ENCODE results near the gene CYS1. TPM values are rescaled to one million over a fixed set of nuclear protein-coding genes. Genes with fewer than 3 reads are reported as not detected.

CYS1 gene
- polyA plus RNA-seq, 1 donor from 2014 or later = not detected

DNA sequence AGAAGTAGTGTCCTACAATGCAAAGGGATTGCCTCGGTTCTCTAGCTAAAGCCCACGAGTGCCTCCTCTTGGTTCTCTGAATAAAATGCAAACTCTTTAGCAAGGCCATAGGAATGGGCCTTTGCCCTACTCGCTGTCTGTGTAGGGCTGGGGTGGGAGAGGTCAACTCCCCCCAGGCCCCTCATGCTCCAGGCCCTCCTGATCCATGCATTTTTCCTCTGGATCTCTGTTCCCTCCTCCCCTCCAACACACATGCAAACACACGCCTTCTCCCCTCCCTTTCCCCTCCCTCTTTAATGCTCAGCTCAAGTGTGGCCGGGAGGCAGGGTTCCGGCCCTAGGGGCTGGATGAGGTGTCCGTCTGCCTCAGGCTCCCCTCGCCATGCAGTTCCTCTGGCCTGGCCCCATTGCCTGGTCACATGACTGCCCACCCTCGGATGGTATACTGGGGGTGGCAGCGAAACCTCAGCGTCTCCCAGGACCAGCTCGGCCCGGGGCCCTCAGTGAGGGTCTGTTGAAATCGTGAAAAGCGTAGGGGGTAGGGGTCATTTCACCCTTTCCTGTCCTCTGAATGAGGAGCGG lies 51.7 kb downstream of the CYS1 start:
- Histone ChIP-seq H3K9me3 (ENCODE audit: low read length) (no peaks in the 10 kb centered on the region), H4K20me1 (ENCODE audit: insufficient read depth) (no peaks in the 10 kb centered on the region), H3K9ac (ENCODE audit: low read length) (no peak overlapping the region), H3K36me3 (ENCODE audit: insufficient read depth, low read length) (no peaks in the 10 kb centered on the region), H3K27me3 (ENCODE audit: insufficient read depth, low read depth, low read length) (no peaks in the 10 kb centered on the region), H3K4me2 (ENCODE audit: low read length) (no peak overlapping the region), H3K4me3 (ENCODE audit: low read length) (no peak overlapping the region), H2AFZ (ENCODE audit: low read depth, low read length) (no peak overlapping the region), H3K9me2 (ENCODE audit: insufficient read depth, low read length) (no peaks in the 10 kb centered on the region), H3K79me2 (replicated peaks; ENCODE audit: insufficient read depth, low read length) (no peaks in the 10 kb centered on the region), H3K27ac (ENCODE audit: low read length) (no peak overlapping the region), H3F3A (ENCODE audit: insufficient read depth, low read length, poor library complexity, severe bottlenecking) (no peaks in the 10 kb centered on the region)
- TF ChIP-seq, protein P1, sequence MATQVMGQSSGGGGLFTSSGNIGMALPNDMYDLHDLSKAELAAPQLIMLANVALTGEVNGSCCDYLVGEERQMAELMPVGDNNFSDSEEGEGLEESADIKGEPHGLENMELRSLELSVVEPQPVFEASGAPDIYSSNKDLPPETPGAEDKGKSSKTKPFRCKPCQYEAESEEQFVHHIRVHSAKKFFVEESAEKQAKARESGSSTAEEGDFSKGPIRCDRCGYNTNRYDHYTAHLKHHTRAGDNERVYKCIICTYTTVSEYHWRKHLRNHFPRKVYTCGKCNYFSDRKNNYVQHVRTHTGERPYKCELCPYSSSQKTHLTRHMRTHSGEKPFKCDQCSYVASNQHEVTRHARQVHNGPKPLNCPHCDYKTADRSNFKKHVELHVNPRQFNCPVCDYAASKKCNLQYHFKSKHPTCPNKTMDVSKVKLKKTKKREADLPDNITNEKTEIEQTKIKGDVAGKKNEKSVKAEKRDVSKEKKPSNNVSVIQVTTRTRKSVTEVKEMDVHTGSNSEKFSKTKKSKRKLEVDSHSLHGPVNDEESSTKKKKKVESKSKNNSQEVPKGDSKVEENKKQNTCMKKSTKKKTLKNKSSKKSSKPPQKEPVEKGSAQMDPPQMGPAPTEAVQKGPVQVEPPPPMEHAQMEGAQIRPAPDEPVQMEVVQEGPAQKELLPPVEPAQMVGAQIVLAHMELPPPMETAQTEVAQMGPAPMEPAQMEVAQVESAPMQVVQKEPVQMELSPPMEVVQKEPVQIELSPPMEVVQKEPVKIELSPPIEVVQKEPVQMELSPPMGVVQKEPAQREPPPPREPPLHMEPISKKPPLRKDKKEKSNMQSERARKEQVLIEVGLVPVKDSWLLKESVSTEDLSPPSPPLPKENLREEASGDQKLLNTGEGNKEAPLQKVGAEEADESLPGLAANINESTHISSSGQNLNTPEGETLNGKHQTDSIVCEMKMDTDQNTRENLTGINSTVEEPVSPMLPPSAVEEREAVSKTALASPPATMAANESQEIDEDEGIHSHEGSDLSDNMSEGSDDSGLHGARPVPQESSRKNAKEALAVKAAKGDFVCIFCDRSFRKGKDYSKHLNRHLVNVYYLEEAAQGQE (IDR thresholded peaks at IDR 0.05; ENCODE audit: borderline replicate concordance) = no peak
- TF ChIP-seq, protein P2, sequence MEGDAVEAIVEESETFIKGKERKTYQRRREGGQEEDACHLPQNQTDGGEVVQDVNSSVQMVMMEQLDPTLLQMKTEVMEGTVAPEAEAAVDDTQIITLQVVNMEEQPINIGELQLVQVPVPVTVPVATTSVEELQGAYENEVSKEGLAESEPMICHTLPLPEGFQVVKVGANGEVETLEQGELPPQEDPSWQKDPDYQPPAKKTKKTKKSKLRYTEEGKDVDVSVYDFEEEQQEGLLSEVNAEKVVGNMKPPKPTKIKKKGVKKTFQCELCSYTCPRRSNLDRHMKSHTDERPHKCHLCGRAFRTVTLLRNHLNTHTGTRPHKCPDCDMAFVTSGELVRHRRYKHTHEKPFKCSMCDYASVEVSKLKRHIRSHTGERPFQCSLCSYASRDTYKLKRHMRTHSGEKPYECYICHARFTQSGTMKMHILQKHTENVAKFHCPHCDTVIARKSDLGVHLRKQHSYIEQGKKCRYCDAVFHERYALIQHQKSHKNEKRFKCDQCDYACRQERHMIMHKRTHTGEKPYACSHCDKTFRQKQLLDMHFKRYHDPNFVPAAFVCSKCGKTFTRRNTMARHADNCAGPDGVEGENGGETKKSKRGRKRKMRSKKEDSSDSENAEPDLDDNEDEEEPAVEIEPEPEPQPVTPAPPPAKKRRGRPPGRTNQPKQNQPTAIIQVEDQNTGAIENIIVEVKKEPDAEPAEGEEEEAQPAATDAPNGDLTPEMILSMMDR (IDR thresholded peaks at IDR 0.05; ENCODE audit: poor library complexity, severe bottlenecking) = no peak
- TF ChIP-seq SMC3 (conservative IDR thresholded peaks at IDR 0.05; ENCODE audit: poor library complexity) = no peak
- TF ChIP-seq EZH2 (IDR thresholded peaks at IDR 0.05; ENCODE audit: borderline replicate concordance, insufficient read depth, low read length, poor library complexity, severe bottlenecking) = no peak
- TF ChIP-seq POLR2AphosphoS5 (IDR thresholded peaks at IDR 0.05) = no peak
- no peak for TF ChIP-seq RAD21 (conservative IDR thresholded peaks at IDR 0.05)
- TF ChIP-seq TAF1 (IDR thresholded peaks at IDR 0.05; ENCODE audit: low read depth) = no peak
- TF ChIP-seq MXI1 (conservative IDR thresholded peaks at IDR 0.05; ENCODE audit: poor library complexity, severe bottlenecking) = no peak
- no peak for TF ChIP-seq EP300 (conservative IDR thresholded peaks at IDR 0.05; ENCODE audit: poor library complexity, severe bottlenecking)

DNA sequence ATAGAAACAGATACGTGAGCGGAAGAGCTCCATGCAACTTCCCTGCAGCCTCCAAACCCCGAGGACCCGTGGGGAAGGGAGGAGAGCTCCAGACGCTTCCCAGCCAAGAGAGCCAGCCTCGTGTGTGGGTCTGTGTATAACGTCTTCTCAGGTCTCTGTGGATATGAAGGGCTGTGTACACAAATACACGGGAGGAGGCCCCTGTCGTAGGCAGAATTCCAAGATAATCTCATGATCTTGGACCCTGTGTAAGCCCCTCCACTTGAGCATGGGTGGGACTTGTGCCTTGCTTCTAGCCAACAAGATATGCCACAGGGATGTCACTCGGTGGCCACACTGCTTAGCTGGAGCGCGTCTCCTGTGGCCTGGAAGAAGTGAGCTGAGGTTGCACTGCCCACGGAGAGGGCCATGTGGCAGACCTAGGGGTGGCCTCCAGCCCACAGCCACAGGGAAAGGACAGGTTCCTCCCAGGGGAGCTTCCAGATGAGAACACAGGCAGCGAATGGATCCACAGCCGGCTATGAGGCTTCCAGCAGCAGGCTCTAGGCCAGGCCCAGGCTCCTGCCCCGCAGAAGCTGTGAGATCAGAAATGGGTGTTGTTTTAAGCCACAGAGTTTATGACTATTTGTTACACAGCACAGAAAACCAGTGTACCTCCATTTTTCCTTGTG lies 52.4 kb downstream of the CYS1 start:
- Histone ChIP-seq H3K27ac (ENCODE audit: low read length) (no peak overlapping the region), H3K4me2 (ENCODE audit: low read length) (no peak overlapping the region), H3K79me2 (replicated peaks; ENCODE audit: insufficient read depth, low read length) (no peaks in the 10 kb centered on the region), H3F3A (ENCODE audit: insufficient read depth, low read length, poor library complexity, severe bottlenecking) (no peaks in the 10 kb centered on the region), H3K4me3 (ENCODE audit: low read length) (no peak overlapping the region), H3K9ac (ENCODE audit: low read length) (no peak overlapping the region), H3K9me3 (ENCODE audit: low read length) (no peaks in the 10 kb centered on the region), H3K27me3 (ENCODE audit: insufficient read depth, low read depth, low read length) (no peaks in the 10 kb centered on the region), H3K36me3 (ENCODE audit: insufficient read depth, low read length) (no peaks in the 10 kb centered on the region), H3K9me2 (ENCODE audit: insufficient read depth, low read length) (no peaks in the 10 kb centered on the region), H4K20me1 (ENCODE audit: insufficient read depth) (no peaks in the 10 kb centered on the region), H2AFZ (ENCODE audit: low read depth, low read length) (no peak overlapping the region)
- TF ChIP-seq, protein P1 (IDR thresholded peaks at IDR 0.05; ENCODE audit: borderline replicate concordance) = no peak
- TF ChIP-seq POLR2AphosphoS5 (IDR thresholded peaks at IDR 0.05) (no peak), SMC3 (conservative IDR thresholded peaks at IDR 0.05; ENCODE audit: poor library complexity) (no peak), TAF1 (IDR thresholded peaks at IDR 0.05; ENCODE audit: low read depth) (no peak), EZH2 (IDR thresholded peaks at IDR 0.05; ENCODE audit: borderline replicate concordance, insufficient read depth, low read length, poor library complexity, severe bottlenecking) (no peak), RAD21 (conservative IDR thresholded peaks at IDR 0.05) (no peak), MXI1 (conservative IDR thresholded peaks at IDR 0.05; ENCODE audit: poor library complexity, severe bottlenecking) (no peak), EP300 (conservative IDR thresholded peaks at IDR 0.05; ENCODE audit: poor library complexity, severe bottlenecking) (no peak)
- TF ChIP-seq, protein P2 (IDR thresholded peaks at IDR 0.05; ENCODE audit: poor library complexity, severe bottlenecking) = no peak

All from neural cell (in vitro differentiated cells).